ENCODE measurements around the gene FGFR4.

DNA sequence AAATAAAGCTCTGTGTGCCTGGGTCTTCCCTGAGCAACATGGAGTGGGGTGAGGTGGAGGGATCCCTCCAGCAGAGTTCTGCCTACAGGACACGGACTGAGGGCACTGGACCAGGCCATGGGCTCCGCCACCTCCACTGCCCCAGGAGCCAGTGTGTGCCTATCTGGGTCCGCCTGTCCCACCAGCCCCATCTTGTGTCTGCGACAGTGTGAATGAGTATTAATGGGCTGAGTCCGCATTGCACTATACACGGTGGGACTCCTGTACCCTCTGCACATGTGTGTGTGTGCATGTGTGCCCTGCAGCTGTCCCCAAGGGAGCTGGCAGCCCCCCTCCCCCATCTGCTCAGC is 11.4 kb downstream of the FGFR4 start:
- TF ChIP-seq, protein P1, sequence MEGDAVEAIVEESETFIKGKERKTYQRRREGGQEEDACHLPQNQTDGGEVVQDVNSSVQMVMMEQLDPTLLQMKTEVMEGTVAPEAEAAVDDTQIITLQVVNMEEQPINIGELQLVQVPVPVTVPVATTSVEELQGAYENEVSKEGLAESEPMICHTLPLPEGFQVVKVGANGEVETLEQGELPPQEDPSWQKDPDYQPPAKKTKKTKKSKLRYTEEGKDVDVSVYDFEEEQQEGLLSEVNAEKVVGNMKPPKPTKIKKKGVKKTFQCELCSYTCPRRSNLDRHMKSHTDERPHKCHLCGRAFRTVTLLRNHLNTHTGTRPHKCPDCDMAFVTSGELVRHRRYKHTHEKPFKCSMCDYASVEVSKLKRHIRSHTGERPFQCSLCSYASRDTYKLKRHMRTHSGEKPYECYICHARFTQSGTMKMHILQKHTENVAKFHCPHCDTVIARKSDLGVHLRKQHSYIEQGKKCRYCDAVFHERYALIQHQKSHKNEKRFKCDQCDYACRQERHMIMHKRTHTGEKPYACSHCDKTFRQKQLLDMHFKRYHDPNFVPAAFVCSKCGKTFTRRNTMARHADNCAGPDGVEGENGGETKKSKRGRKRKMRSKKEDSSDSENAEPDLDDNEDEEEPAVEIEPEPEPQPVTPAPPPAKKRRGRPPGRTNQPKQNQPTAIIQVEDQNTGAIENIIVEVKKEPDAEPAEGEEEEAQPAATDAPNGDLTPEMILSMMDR (conservative IDR thresholded peaks at IDR 0.05; ENCODE audit: low read depth, low read length): no peak
- TF ChIP-seq EZH2 (IDR thresholded peaks at IDR 0.05; ENCODE audit: low read length, unreplicated experiment): no peak
- no peak for TF ChIP-seq EZH2phosphoT487 (IDR thresholded peaks at IDR 0.05; ENCODE audit: borderline replicate concordance, low read length)
